Measurements from ENCODE around the gene CCNT2.

The CCNT2 gene

DNA sequence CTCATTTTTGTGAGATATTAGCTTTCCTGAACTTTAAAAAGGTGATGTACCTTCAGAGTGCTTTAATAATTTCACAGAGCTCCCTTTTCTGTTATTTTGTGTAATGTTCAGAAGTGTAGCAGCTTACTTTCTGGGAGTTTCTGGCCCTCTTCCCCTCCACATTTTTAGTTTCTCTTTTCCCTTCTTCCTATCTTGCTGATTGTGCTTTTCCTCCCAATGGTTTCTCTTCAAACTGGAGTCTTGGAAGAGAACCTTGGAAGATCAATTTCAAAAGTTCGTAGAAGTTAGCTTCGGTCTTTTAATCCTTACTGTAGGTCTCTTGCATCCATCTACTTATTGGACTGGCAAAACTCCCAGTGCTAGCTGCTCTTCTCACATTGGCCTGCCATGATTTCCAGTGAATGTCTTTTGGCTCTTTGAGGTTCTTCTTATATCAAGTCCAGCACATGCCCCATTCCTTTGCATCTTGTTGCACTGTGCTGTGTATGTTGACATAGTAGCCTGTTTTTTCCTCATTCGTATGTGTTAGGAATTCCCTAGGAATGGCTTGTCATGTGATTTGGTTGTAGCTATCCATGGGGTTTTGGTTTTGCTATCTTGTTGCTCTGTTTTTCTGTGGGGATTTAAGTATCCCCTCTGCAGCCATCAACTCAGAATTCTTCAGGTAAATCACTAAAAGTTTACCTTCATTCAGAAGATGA is 7.8 kb downstream of the CCNT2 start:
- H3K9me3 ChIP-seq (ENCODE audit: control insufficient read depth, low read length) = no peaks in the 10 kb centered on the region
- H3K36me3 ChIP-seq (ENCODE audit: control insufficient read depth, insufficient read depth, low read length) = peaks cover 4% of the 10 kb centered on the region
- peaks cover 44% of the 10 kb centered on the region for H3K4me1 ChIP-seq (ENCODE audit: control insufficient read depth, insufficient read depth, low read length)
- no peak overlapping the region for H3K4me3 ChIP-seq (ENCODE audit: low read length)
- H3K9ac ChIP-seq (ENCODE audit: low read length) = no peak overlapping the region
- H3K27me3 ChIP-seq (ENCODE audit: control insufficient read depth, insufficient read depth, low read length) = no peaks in the 10 kb centered on the region

DNA sequence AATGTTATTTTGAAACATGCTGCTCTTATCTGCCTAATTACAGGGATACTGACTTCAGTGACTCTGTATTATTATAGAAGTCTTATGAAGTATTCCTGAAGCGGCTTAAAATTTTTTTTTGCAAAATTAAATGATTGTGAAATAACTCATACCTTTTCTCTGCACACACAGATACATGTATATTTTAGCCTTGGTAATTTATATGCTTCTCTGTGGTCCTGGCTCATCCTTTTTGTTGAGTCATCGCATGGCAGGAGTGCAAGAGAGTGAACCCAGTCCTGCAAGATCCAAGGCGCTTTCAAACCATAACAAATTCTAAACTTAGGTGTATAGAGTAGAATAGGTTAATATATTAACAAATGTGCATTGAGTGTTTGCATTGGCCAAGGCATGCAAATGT is 8.6 kb downstream of the CCNT2 start:
- H3K9ac ChIP-seq (ENCODE audit: low read length) = no peak overlapping the region
- no peaks in the 10 kb centered on the region for H3K27me3 ChIP-seq (ENCODE audit: control insufficient read depth, insufficient read depth, low read length)
- H3K36me3 ChIP-seq (ENCODE audit: control insufficient read depth, insufficient read depth, low read length) = peaks cover 4% of the 10 kb centered on the region
- no peaks in the 10 kb centered on the region for H3K9me3 ChIP-seq (ENCODE audit: control insufficient read depth, low read length)
- H3K4me1 ChIP-seq (ENCODE audit: control insufficient read depth, insufficient read depth, low read length) = peaks cover 46% of the 10 kb centered on the region
- H3K4me3 ChIP-seq (ENCODE audit: low read length) = no peak overlapping the region

DNA sequence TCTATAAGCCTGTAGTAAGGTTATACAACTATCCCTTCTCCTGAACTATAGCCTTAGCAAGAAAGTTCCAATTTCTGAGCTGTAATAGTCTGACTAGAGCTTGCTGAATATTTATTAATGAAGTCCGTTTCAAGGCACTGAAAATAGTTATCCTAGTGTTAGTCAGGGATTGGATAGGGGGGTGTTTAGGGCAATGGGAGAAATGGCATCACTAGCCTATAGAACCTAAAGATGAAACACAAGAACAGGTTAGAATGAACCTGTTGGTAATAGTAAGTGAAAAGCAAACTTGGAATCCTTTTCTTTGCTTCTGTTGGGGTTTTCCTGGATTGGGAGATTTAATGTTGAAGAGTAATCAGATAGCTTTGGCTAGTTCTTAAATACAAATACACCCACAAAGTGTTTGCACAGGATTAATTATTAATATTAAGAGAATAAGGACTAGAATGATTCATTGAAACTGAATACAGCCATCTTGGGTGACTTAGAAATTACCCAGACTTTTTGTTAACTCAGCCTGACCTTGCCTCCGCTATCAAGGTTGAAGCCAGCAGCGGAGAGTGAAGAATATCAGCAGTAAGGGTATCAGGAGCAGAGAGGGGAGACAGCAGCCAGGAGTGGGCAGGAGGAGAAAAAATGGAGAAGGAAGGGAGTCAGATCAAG is 14.4 kb downstream of the CCNT2 start:
- H3K4me3 ChIP-seq (ENCODE audit: low read length) = peak overlapping the region; percentile 16
- H3K27me3 ChIP-seq (ENCODE audit: control insufficient read depth, insufficient read depth, low read length) = no peaks in the 10 kb centered on the region
- no peaks in the 10 kb centered on the region for H3K36me3 ChIP-seq (ENCODE audit: control insufficient read depth, insufficient read depth, low read length)
- peaks cover 75% of the 10 kb centered on the region for H3K4me1 ChIP-seq (ENCODE audit: control insufficient read depth, insufficient read depth, low read length)
- H3K9me3 ChIP-seq (ENCODE audit: control insufficient read depth, low read length) = no peaks in the 10 kb centered on the region
- H3K9ac ChIP-seq (ENCODE audit: low read length) = peak overlapping the region; percentile 29

DNA sequence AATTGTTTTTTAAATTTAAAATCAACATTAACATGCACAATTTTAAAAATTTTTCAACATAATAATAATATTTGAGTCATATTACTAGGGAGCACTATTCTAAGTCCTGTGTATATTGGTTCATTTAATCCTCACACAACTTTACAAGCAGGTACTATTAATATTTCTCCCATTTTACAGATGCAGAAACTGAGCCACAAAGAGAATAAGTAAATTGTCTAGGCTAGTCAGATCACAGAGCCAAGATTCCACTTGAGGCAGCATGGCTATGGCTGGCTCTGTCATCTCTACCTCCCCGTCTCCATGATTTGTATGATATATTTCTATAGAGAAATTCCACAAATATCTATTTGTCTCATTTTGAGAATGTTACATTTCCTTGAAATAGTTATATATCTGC is 15.1 kb downstream of the CCNT2 start:
- no peak overlapping the region for H3K9ac ChIP-seq (ENCODE audit: low read length)
- no peaks in the 10 kb centered on the region for H3K27me3 ChIP-seq (ENCODE audit: control insufficient read depth, insufficient read depth, low read length)
- H3K9me3 ChIP-seq (ENCODE audit: control insufficient read depth, low read length) = no peaks in the 10 kb centered on the region
- peaks cover 82% of the 10 kb centered on the region for H3K4me1 ChIP-seq (ENCODE audit: control insufficient read depth, insufficient read depth, low read length)
- no peaks in the 10 kb centered on the region for H3K36me3 ChIP-seq (ENCODE audit: control insufficient read depth, insufficient read depth, low read length)
- no peak overlapping the region for H3K4me3 ChIP-seq (ENCODE audit: low read length)

DNA sequence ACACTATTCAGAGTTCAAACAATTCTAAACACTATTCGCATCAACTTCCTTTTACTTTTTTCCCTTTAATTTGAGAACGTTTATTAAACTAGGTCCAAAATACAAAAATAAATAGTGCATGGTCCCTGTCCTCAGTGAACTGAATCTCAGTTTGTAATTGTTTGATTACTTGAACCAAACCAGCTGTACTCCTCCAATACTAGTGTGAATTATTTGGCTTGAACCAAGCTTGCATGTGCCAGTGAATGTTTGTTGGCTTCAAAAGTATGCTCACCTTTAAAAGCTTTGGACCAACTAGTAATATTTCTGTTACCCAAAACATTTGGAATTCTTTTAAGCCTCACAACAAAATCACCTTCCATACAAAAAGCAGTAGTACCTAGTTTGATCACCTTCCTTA is 15.5 kb downstream of the CCNT2 start:
- Histone ChIP-seq H3K36me3 (ENCODE audit: control insufficient read depth, insufficient read depth, low read length) (no peaks in the 10 kb centered on the region), H3K4me3 (ENCODE audit: low read length) (no peak overlapping the region), H3K9ac (ENCODE audit: low read length) (no peak overlapping the region), H3K27me3 (ENCODE audit: control insufficient read depth, insufficient read depth, low read length) (no peaks in the 10 kb centered on the region), H3K4me1 (ENCODE audit: control insufficient read depth, insufficient read depth, low read length) (peaks cover 83% of the 10 kb centered on the region), H3K9me3 (ENCODE audit: control insufficient read depth, low read length) (no peaks in the 10 kb centered on the region)

DNA sequence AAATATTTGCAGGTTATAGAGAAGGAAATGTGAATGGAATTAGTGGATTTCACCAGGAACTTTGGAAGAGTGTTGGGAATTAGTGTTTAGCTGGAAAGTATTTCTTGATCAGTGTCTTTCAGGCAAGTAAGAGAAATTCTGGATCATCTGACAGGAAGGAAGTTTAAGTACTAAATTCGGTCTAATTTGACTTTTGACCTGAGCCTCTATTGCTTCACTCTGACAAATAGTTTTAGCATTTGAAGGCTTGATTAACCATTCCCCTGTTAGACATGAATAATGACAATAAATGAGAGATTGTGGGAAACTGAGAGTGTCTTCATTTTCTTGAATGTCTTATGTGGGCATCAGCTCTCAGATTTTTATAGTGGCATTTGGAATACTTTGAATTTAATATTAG is 16.0 kb downstream of the CCNT2 start:
- Histone ChIP-seq H3K36me3 (ENCODE audit: control insufficient read depth, insufficient read depth, low read length) (no peaks in the 10 kb centered on the region), H3K4me3 (ENCODE audit: low read length) (no peak overlapping the region), H3K27me3 (ENCODE audit: control insufficient read depth, insufficient read depth, low read length) (no peaks in the 10 kb centered on the region), H3K4me1 (ENCODE audit: control insufficient read depth, insufficient read depth, low read length) (peaks cover 81% of the 10 kb centered on the region), H3K9ac (ENCODE audit: low read length) (no peak overlapping the region), H3K9me3 (ENCODE audit: control insufficient read depth, low read length) (no peaks in the 10 kb centered on the region)

DNA sequence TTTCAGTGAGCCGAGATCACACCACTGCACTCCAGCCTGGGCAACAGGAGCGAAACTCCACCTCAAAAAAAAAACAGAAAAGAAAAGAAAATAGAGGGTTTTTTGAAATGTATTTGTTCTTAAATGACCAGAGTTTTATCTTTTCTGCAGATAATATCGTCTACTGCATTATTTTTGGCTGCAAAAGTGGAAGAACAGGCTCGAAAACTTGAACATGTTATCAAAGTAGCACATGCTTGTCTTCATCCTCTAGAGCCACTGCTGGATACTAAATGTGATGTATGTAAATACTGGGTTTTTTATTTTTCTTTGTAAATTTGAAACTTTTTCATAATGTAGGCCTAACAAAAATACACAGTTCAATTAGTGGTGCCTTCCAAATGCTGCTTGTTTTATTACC is 18.1 kb downstream of the CCNT2 start:
- Histone ChIP-seq H3K36me3 (ENCODE audit: control insufficient read depth, insufficient read depth, low read length) (peaks cover 6% of the 10 kb centered on the region), H3K27me3 (ENCODE audit: control insufficient read depth, insufficient read depth, low read length) (no peaks in the 10 kb centered on the region), H3K4me1 (ENCODE audit: control insufficient read depth, insufficient read depth, low read length) (peaks cover 61% of the 10 kb centered on the region), H3K9ac (ENCODE audit: low read length) (no peak overlapping the region), H3K9me3 (ENCODE audit: control insufficient read depth, low read length) (no peaks in the 10 kb centered on the region), H3K4me3 (ENCODE audit: low read length) (no peak overlapping the region)

DNA sequence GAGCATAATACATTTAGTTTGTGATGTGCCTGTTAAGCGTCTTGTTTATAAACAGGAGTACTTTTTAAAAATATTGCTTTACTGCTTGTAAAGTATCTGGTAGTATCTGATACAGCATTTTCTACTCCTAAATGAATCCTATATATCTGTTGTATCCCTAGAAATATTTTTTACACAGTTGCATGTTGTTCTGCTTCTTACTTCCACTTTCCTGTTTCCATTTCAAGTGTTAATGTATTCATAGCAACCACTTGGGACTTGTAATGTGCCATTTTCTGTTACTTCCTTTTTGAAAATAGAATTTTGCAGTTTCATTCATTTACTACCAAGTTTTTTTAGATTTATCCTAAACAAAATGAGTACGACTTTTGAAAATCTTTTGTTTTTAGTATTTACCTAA is 24.9 kb downstream of the CCNT2 start:
- no peaks in the 10 kb centered on the region for H3K27me3 ChIP-seq (ENCODE audit: control insufficient read depth, insufficient read depth, low read length)
- peaks cover 3% of the 10 kb centered on the region for H3K4me1 ChIP-seq (ENCODE audit: control insufficient read depth, insufficient read depth, low read length)
- no peaks in the 10 kb centered on the region for H3K9me3 ChIP-seq (ENCODE audit: control insufficient read depth, low read length)
- H3K36me3 ChIP-seq (ENCODE audit: control insufficient read depth, insufficient read depth, low read length) = peaks cover 6% of the 10 kb centered on the region
- no peak overlapping the region for H3K4me3 ChIP-seq (ENCODE audit: low read length)
- no peak overlapping the region for H3K9ac ChIP-seq (ENCODE audit: low read length)

DNA sequence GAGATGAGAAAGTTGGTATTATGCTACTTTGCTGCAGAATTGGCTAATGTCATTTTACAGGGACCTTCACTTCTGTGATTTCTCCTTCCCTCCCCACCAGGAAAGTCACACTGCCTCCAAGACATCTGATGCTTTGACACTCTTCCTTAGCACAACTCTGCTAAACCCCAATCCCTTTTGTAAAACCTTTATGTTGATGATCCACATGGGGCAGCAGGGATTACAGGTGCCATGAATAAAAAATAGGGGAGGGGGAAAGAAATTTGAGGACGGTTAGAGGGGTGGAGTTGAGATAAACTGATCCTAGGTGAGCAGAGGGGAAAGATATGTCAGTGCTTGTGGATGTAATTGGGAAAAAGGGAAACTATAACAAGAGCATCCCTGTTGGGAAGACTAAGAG is 26.4 kb downstream of the CCNT2 start:
- Histone ChIP-seq H3K9me3 (ENCODE audit: control insufficient read depth, low read length) (no peaks in the 10 kb centered on the region), H3K4me3 (ENCODE audit: low read length) (no peak overlapping the region), H3K27me3 (ENCODE audit: control insufficient read depth, insufficient read depth, low read length) (no peaks in the 10 kb centered on the region), H3K36me3 (ENCODE audit: control insufficient read depth, insufficient read depth, low read length) (peaks cover 6% of the 10 kb centered on the region), H3K9ac (ENCODE audit: low read length) (no peak overlapping the region), H3K4me1 (ENCODE audit: control insufficient read depth, insufficient read depth, low read length) (peaks cover 8% of the 10 kb centered on the region)

DNA sequence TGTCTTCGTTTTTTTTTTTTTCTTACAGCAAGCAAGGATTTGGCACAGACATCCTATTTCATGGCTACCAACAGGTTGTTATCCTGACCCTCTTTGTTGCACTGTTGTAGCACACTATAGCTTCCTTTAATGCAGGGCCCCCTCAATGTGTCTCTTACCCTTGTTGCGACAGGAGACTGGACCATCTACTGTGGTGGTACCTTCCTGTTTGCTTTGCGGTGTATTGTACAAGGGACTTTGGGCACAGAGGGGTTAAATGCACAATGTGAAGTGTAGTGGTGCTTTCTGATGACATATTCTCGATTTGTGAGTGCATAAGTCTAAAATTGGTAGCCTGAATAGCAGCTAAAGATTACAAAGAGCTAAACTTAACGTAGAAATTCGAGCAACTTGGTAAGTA is 27.5 kb downstream of the CCNT2 start:
- peaks cover 3% of the 10 kb centered on the region for H3K36me3 ChIP-seq (ENCODE audit: control insufficient read depth, insufficient read depth, low read length)
- no peaks in the 10 kb centered on the region for H3K9me3 ChIP-seq (ENCODE audit: control insufficient read depth, low read length)
- no peak overlapping the region for H3K4me3 ChIP-seq (ENCODE audit: low read length)
- H3K4me1 ChIP-seq (ENCODE audit: control insufficient read depth, insufficient read depth, low read length) = peaks cover 8% of the 10 kb centered on the region
- no peak overlapping the region for H3K9ac ChIP-seq (ENCODE audit: low read length)
- H3K27me3 ChIP-seq (ENCODE audit: control insufficient read depth, insufficient read depth, low read length) = no peaks in the 10 kb centered on the region

DNA sequence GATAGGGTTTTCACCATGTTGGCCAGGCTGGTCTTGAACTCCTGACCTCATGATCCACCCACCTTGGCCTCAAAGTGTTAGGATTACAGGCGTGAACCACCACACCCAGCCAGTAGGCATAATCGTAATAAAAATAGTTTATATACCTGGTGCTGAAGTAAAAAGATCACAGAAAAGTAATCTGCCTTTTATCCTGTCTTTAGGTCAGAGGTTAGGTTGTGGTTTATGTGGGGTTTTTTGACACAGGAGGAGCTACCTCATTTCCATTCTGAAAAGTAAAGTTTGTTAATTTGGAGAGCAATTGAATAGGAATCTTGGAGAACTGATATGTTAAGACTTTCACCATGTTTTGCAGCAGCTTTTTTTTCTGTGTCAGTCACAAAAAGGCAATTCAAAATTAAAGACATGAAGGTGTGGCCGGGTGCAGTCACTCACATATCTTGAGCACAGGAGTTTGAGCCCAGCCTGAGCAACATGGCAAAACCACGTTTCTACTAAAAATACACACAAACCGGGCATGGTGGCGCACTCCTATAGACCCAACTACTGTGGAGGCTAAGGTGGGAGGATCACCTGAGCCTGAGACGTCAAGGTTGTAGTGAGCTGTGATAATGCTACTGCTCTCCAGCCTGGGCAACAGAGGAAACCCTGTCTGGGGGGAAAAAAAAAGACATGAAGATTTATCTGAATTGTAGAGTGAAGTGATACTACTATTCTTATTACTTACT is 31.5 kb downstream of the CCNT2 start:
- H3K9ac ChIP-seq (ENCODE audit: low read length) = no peak overlapping the region
- H3K4me1 ChIP-seq (ENCODE audit: control insufficient read depth, insufficient read depth, low read length) = peaks cover 8% of the 10 kb centered on the region
- peaks cover 10% of the 10 kb centered on the region for H3K36me3 ChIP-seq (ENCODE audit: control insufficient read depth, insufficient read depth, low read length)
- H3K9me3 ChIP-seq (ENCODE audit: control insufficient read depth, low read length) = no peaks in the 10 kb centered on the region
- H3K4me3 ChIP-seq (ENCODE audit: low read length) = no peak overlapping the region
- H3K27me3 ChIP-seq (ENCODE audit: control insufficient read depth, insufficient read depth, low read length) = no peaks in the 10 kb centered on the region

DNA sequence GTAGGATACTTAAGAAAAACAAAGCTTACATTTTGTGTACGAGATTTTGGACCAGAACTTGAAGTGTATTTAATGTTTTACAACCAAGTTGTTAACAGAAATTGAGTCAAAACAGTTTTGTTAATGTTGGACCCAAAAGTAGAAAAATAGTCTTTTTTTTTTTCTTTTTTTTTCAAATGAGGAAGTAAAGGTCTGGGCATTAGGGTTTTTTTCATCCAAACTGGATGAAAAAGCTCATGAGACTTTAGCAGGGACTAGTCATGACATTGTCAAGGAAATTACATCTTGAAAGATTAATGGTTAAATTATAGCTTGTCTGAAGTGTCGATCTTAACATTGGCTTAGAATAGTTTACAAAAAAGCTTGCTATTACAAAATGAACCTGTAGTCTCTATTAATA is 32.3 kb downstream of the CCNT2 start:
- Histone ChIP-seq H3K4me3 (ENCODE audit: low read length) (no peak overlapping the region), H3K36me3 (ENCODE audit: control insufficient read depth, insufficient read depth, low read length) (peaks cover 10% of the 10 kb centered on the region), H3K4me1 (ENCODE audit: control insufficient read depth, insufficient read depth, low read length) (peaks cover 8% of the 10 kb centered on the region), H3K27me3 (ENCODE audit: control insufficient read depth, insufficient read depth, low read length) (no peaks in the 10 kb centered on the region), H3K9me3 (ENCODE audit: control insufficient read depth, low read length) (no peaks in the 10 kb centered on the region), H3K9ac (ENCODE audit: low read length) (no peak overlapping the region)
